ENCODE results near the gene GPHB5.

DNA sequence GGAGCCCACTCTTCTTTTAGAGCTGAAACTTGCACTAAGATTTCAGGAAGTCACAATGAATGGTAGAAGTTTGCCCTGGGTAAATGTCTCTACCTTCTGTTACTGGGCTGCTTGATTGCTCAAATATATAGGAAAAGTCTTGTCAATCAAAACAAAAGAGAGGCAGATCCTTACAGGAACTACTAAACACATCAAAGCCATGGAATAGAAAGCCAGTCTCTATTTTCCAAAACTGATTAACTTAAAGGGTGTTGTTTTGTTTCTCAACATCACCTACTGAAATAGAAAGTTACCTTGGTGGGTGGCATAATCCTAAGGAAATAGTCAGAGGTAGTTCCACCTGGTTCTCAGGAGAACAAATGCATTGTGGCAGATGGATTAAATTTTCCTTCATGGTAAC, at the start of gene GPHB5:
- no peak for TF ChIP-seq CTCF (IDR thresholded peaks at IDR 0.05; ENCODE audit: borderline replicate concordance, extremely low read depth, low read length, poor library complexity, severe bottlenecking)
- no peak for TF ChIP-seq EZH2 (IDR thresholded peaks at IDR 0.05; ENCODE audit: borderline replicate concordance, low read depth, low read length, severe bottlenecking)
